VCaP (cell line): ENCODE measurements around the gene TULP1.

Experiments
- H3K27ac ChIP-seq: fragments of 450-650 bp; 2 replicates; pipeline ENCODE4 v1.5.1; 2017
- TF ChIP-seq, protein P1 (sequence below): fragments of 450-650 bp; conservative IDR thresholded peaks from 2 replicates; pipeline ENCODE4 v1.5.1; 2017; ENCODE audit warnings: mild to moderate bottlenecking, moderate library complexity

The TULP1 gene

DNA sequence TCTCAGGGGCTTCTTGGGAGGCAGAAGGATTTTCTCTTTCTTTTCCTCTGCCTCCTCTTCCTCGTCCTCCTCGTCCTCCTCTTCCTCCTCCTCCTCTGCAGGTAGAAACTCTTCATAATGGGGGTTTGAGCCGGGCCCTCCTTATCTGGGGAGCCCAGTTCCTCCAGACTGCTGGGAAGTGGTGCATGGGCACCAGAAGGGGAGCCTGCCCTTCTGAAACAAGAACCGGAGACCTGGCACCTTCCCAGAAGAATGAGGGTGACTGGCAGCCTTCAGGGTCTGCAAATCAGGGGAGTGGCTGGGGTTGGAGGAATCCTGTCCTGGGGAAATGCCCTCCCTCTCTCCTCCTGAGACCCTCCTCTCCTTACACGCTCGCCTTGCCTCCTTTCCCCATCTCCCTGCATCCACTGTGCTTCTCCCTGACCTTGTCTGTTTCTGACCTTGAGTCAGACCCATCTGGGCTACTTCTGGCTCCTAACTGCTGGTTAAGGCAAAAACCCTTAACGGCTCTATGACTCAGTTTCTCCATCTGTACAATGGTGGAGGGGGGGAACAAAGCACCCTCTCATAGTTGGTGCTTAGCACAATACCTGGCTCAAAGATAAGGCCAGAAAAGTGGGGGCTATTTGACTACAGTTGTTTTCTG is 1.7 kb downstream of the TULP1 start:
- TF ChIP-seq, protein P1, sequence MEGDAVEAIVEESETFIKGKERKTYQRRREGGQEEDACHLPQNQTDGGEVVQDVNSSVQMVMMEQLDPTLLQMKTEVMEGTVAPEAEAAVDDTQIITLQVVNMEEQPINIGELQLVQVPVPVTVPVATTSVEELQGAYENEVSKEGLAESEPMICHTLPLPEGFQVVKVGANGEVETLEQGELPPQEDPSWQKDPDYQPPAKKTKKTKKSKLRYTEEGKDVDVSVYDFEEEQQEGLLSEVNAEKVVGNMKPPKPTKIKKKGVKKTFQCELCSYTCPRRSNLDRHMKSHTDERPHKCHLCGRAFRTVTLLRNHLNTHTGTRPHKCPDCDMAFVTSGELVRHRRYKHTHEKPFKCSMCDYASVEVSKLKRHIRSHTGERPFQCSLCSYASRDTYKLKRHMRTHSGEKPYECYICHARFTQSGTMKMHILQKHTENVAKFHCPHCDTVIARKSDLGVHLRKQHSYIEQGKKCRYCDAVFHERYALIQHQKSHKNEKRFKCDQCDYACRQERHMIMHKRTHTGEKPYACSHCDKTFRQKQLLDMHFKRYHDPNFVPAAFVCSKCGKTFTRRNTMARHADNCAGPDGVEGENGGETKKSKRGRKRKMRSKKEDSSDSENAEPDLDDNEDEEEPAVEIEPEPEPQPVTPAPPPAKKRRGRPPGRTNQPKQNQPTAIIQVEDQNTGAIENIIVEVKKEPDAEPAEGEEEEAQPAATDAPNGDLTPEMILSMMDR = no peak
- no peak overlapping the region for H3K27ac ChIP-seq

DNA sequence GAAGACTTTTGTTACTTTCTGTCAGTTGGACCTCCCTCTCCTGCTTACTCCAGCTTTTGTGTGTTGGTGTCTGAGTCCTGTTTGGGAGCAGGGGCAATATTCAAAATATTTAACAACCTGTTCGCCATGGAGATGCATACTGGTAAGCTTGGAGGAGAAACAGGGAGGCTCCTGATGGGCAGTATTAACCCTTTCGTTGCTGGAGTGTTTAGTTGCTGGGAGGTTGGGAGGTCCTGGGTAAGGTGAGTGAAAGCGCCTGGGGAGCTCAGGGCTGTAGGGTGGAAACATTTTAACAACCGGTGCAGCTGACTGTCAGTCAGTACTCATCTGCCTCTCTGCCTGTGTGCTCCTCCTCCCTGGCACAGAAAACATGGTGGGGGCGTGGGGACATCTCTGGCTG is 4.2 kb downstream of the TULP1 start:
- TF ChIP-seq, protein P1 = no peak
- no peak overlapping the region for H3K27ac ChIP-seq

DNA sequence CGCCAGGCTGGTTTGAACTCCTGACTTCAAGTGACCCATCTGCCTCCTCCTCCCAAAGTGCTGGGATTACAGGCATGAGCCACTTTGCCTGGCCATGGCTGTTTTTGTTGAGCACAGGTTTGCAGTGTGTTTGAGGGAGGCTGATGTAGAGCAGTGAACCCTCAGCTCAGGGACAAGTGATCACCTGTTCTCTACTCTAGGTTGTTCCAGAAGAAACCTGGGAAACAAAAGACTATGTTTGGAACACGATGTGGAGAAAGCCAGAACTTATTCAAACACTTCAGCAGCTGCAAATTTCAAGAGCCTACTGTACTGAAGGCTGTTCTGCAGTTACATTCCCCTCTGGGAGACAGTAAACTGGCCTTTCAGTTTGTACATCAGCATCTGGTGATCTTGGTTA is 4.7 kb downstream of the TULP1 start:
- TF ChIP-seq, protein P1 = no peak
- H3K27ac ChIP-seq = no peak overlapping the region

DNA sequence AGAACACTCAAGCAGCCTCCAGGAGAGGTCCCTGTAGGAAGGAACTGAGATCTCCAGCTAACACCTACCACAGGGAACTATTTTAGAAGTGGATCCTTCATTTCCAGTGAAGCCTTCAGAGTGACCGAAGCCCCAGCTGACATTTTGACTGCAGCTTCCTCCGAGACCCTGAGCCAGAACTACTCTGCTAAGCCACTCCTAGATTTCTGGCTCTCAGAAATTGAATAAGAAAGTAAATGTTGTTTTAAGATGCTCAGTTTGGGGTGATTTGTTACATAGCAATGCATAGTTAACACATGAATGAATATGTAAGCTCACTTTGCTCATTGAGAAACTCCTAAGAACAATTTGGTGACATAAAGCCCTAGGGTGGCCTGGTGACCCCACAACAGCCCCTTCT is 5.5 kb downstream of the TULP1 start:
- TF ChIP-seq, protein P1 = no peak
- H3K27ac ChIP-seq = no peak overlapping the region

DNA sequence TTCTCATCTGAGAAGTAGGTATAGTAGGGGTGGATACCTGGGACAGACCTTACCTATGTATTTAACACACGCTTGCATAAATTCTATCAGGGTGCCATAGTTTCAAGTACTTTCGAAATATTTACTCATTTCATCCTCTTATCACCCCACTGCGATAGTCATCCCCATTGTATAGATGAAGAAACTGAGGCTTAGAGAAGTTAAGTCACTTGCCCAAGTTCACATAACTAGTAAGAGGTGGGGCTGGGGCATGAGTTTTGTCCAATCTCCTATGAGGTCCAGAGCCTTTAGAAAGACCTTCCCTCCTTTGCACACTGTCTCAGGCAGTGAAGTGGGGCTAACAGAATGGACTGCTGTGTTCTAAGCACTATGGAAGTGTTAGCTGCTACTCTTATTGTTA is 6.2 kb downstream of the TULP1 start:
- TF ChIP-seq, protein P1 = no peak
- no peak overlapping the region for H3K27ac ChIP-seq

DNA sequence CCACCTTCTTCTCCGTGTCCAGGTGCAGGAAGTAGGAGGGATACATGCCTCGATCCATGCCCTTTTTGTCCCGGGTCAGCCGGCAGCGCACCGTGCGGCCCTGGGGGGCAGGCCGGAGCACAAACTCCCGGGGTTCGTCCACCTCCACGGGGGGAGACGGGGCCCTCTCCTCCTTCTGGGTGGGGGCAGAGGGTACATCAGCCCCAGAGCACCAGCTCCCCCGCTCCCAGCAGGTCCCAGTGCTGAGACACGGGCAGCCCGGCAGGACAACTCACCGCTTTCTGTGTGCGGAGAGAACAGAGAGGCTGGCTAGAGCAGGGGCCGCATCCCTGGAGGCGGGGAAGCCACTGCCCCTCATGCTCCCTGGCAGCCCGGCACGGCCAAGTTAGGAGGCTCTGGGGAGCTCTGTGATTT is 6.7 kb downstream of the TULP1 start:
- TF ChIP-seq, protein P1 = no peak
- no peak overlapping the region for H3K27ac ChIP-seq

DNA sequence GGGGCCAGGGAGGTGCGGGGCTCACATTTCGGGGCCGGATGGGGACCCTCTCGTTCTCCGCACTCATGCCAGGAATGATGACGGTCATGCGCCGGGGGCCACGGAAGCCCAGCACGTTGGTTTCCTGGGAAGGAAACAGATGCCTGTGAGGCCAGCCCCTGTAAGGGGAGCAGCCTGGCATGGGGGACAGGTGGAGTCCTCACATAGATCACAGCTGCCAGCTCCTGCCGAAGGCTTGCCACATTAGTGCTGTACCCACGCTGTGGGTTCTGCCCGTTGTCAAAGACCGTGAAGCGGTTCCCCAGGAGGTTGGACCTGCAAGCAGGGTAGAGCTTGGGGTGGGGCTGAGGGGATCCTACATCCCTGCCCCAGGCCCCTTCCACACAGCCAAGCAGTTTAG is 9.2 kb downstream of the TULP1 start:
- H3K27ac ChIP-seq = no peak overlapping the region
- TF ChIP-seq, protein P1 = no peak
